GM19238 (cell line): ENCODE measurements around the gene DNAJC4.

Source experiments
- DNase-seq: peaks from one replicate; pipeline ENCODE4 v3.0.0; 2011; ENCODE audit warnings: low spot score; ENCODE audit not compliant: insufficient read length

DNAJC4 gene

GRCh38 chr11:64208086-64208795 lies 22.1 kb upstream of the DNAJC4 start:
- DNase-seq, result no peak

GRCh38 chr11:64208796-64209562 lies 21.4 kb upstream of the DNAJC4 start:
- no peak for DNase-seq

- no peak for DNase-seq
Observed at GRCh38 chr11:64209563-64209843, 20.8 kb upstream of the DNAJC4 start.

- no peak for DNase-seq
Observed at GRCh38 chr11:64210301-64211020, 19.9 kb upstream of the DNAJC4 start.

- DNase-seq, result no peak
Observed at GRCh38 chr11:64211181-64211872, 19.0 kb upstream of the DNAJC4 start.

- DNase-seq, result no peak
Observed at GRCh38 chr11:64216879-64217278, 13.5 kb upstream of the DNAJC4 start.

GRCh38 chr11:64218628-64219353 lies 11.6 kb upstream of the DNAJC4 start:
- DNase-seq, result no peak

- no peak for DNase-seq
Observed at GRCh38 chr11:64219354-64219684, 11.0 kb upstream of the DNAJC4 start.

GRCh38 chr11:64219755-64220154 lies 10.6 kb upstream of the DNAJC4 start:
- no peak for DNase-seq

- no peak for DNase-seq
Observed at GRCh38 chr11:64220271-64220670, 10.1 kb upstream of the DNAJC4 start.

GRCh38 chr11:64220798-64221197 lies 9.6 kb upstream of the DNAJC4 start:
- no peak for DNase-seq

- no peak for DNase-seq
Observed at GRCh38 chr11:64222651-64223000, 7.7 kb upstream of the DNAJC4 start.

- DNase-seq, result no peak
Observed at GRCh38 chr11:64223001-64223651, 7.2 kb upstream of the DNAJC4 start.

- no peak for DNase-seq
Observed at GRCh38 chr11:64224151-64224890, 6.0 kb upstream of the DNAJC4 start.

GRCh38 chr11:64224891-64225607 lies 5.3 kb upstream of the DNAJC4 start:
- no peak for DNase-seq

- DNase-seq, result peak; percentile 94
Observed at GRCh38 chr11:64225608-64226506, 4.5 kb upstream of the DNAJC4 start, which contains the start of the genes NUDT22 and TRPT1. Gene NUDT22 (plus strand): TSS chr11:64226274. CDS start chr11:64226653, 379 bp downstream. Gene TRPT1 (minus strand): TSS chr11:64226186. CDS start chr11:64225860, 326 bp downstream.

GRCh38 chr11:64226507-64227051 lies 3.8 kb upstream of the DNAJC4 start:
- peak; percentile 71 for DNase-seq

- no peak for DNase-seq
Observed at GRCh38 chr11:64227405-64227956, 2.9 kb upstream of the DNAJC4 start.
